SK-N-SH treated with all-trans-retinoic acid at 6 μM for 48 hours (cell line): Measurements from ENCODE around the gene DISP3.

Source experiments
- ARNTL ChIP-seq: fragments of 450-650 bp; formaldehyde crosslinking; IDR thresholded peaks from 2 replicates; pipeline ENCODE4 v1.5.0; 2020; ENCODE audit warnings: low read depth, mild to moderate bottlenecking, moderate library complexity, borderline replicate concordance
- CSDC2 ChIP-seq: fragments of 250-450 bp; sonication (Bioruptor Pico); IDR thresholded peaks from 2 replicates; pipeline ENCODE4 v1.5.0; 2020; ENCODE audit warnings: mild to moderate bottlenecking, moderate library complexity
- RARB ChIP-seq: fragments of 250-450 bp; sonication (Bioruptor Pico); IDR thresholded peaks from 2 replicates; pipeline ENCODE4 v1.8.0; 2021; ENCODE audit warnings: mild to moderate bottlenecking, moderate library complexity
- ZFP3 ChIP-seq: fragments of 250-450 bp; sonication (Bioruptor Pico); IDR thresholded peaks from 2 replicates; pipeline ENCODE4 v1.5.0; 2020; ENCODE audit warnings: mild to moderate bottlenecking, moderate library complexity
- ZNF8 ChIP-seq: fragments of 450-650 bp; formaldehyde crosslinking; IDR thresholded peaks from 2 replicates; pipeline ENCODE4 v1.5.0; 2020; ENCODE audit warnings: mild to moderate bottlenecking, moderate library complexity
- TF ChIP-seq, protein P1 (sequence below): fragments of 250-450 bp; sonication (Bioruptor Pico); IDR thresholded peaks from 2 replicates; pipeline ENCODE4 v1.5.0; 2020; ENCODE audit warnings: mild to moderate bottlenecking, moderate library complexity
- TF ChIP-seq, protein P2 (sequence below): fragments of 250-450 bp; sonication (Bioruptor Pico); IDR thresholded peaks from 2 replicates; pipeline ENCODE4 v1.5.1; 2021; ENCODE audit warnings: mild to moderate bottlenecking, moderate library complexity

DNA sequence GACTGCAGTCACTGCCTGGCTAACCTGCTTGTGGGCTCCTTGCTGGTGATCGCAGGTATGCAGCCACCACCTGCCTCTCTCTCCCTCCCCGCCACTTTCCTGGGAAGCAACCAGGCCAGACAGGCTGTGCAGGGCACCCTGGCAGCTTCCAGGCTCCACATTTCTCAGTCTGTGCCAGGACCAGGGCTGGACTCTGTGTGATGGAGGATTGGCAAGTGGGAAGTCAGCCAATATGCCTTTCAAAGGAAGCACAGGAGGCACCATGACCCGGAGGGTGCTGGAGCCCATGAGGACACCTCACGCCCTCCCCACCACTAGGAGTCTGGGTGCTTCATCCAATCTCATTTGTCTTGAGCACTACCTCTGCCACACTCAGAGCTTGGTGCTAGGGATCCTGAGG lies 15.8 kb upstream of the DISP3 start:
- TF ChIP-seq ZNF8 (CRISPR knock-in tag) (no peak), ARNTL (no peak), ZFP3 (no peak), CSDC2 (CRISPR knock-in tag) (no peak), RARB (CRISPR knock-in tag) (no peak)
- TF ChIP-seq, protein P1, sequence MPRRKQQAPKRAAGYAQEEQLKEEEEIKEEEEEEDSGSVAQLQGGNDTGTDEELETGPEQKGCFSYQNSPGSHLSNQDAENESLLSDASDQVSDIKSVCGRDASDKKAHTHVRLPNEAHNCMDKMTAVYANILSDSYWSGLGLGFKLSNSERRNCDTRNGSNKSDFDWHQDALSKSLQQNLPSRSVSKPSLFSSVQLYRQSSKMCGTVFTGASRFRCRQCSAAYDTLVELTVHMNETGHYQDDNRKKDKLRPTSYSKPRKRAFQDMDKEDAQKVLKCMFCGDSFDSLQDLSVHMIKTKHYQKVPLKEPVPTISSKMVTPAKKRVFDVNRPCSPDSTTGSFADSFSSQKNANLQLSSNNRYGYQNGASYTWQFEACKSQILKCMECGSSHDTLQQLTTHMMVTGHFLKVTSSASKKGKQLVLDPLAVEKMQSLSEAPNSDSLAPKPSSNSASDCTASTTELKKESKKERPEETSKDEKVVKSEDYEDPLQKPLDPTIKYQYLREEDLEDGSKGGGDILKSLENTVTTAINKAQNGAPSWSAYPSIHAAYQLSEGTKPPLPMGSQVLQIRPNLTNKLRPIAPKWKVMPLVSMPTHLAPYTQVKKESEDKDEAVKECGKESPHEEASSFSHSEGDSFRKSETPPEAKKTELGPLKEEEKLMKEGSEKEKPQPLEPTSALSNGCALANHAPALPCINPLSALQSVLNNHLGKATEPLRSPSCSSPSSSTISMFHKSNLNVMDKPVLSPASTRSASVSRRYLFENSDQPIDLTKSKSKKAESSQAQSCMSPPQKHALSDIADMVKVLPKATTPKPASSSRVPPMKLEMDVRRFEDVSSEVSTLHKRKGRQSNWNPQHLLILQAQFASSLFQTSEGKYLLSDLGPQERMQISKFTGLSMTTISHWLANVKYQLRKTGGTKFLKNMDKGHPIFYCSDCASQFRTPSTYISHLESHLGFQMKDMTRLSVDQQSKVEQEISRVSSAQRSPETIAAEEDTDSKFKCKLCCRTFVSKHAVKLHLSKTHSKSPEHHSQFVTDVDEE (CRISPR knock-in tag) = no peak
- TF ChIP-seq, protein P2, sequence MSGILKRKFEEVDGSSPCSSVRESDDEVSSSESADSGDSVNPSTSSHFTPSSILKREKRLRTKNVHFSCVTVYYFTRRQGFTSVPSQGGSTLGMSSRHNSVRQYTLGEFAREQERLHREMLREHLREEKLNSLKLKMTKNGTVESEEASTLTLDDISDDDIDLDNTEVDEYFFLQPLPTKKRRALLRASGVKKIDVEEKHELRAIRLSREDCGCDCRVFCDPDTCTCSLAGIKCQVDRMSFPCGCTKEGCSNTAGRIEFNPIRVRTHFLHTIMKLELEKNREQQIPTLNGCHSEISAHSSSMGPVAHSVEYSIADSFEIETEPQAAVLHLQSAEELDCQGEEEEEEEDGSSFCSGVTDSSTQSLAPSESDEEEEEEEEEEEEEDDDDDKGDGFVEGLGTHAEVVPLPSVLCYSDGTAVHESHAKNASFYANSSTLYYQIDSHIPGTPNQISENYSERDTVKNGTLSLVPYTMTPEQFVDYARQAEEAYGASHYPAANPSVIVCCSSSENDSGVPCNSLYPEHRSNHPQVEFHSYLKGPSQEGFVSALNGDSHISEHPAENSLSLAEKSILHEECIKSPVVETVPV (CRISPR knock-in tag) = no peak
